Measurements from ENCODE around the gene EPHA1. TPM values are rescaled to one million over a fixed set of nuclear protein-coding genes. Genes with fewer than 3 reads are reported as not detected.

The EPHA1 gene
- total RNA-seq, 6 donors from 2014 or later, result 5.3 to 18.9 (median 13.0) TPM

DNA sequence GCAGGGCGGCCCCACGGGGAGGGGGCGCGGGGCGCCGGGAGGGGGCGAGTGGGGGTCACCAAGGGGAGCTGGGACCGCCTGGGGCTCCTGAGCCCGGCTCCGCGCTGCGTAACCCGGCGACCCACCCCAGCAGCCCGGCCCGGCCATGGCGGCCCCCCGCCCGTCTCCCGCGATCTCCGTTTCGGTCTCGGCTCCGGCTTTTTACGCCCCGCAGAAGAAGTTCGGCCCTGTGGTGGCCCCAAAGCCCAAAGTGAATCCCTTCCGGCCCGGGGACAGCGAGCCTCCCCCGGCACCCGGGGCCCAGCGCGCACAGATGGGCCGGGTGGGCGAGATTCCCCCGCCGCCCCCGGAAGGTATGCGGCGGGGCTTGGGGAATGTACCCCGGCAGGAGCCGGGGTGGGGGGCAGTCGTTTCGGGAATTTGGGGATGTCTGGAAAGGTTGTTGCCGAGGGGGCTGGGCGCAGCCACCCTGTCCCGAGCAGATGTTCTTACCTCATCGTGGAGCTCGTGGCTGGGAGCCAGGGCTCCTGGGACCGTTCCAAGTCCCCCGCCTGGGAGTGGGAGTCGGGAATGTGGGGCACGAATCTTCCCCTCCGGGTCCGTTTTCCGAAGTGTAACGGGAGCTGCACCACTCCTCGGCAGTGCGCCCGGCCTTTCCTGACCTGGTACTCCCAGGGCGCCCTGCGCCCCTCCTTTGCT lies 27.1 kb downstream of the EPHA1 start:
- Histone ChIP-seq H3K27me3 (no peaks in the 10 kb centered on the region), H3K36me3 (peaks cover 0 to 16% (median 2%) of the 10 kb centered on the region in 4 donors), H3K27ac (peak overlapping the region; percentile 97 to 99 (median 98)), H3K4me1 (peaks cover 56 to 82% (median 62%) of the 10 kb centered on the region in 4 donors), H3K4me3 (peak overlapping the region; percentile 89 to 99 (median 95)), H3K9me3 (no peaks in the 10 kb centered on the region)
- DNase-seq (peak; percentile 54 to 94), ATAC-seq (ENCODE audit: low FRiP score in 2 of 2) (peak in 1 of 2 donors; percentile 1)
- TF ChIP-seq POLR2AphosphoS5 (IDR thresholded peaks at IDR 0.05) (peak in 1 of 2 donors; percentile 14), POLR2A (IDR thresholded peaks at IDR 0.05) (no peak)
- 3% methylated on average over 41 of the region's 64 CpGs; no CpG with 5 or more reads in 1 of the 2 donors for WGBS, 2 donors

DNA sequence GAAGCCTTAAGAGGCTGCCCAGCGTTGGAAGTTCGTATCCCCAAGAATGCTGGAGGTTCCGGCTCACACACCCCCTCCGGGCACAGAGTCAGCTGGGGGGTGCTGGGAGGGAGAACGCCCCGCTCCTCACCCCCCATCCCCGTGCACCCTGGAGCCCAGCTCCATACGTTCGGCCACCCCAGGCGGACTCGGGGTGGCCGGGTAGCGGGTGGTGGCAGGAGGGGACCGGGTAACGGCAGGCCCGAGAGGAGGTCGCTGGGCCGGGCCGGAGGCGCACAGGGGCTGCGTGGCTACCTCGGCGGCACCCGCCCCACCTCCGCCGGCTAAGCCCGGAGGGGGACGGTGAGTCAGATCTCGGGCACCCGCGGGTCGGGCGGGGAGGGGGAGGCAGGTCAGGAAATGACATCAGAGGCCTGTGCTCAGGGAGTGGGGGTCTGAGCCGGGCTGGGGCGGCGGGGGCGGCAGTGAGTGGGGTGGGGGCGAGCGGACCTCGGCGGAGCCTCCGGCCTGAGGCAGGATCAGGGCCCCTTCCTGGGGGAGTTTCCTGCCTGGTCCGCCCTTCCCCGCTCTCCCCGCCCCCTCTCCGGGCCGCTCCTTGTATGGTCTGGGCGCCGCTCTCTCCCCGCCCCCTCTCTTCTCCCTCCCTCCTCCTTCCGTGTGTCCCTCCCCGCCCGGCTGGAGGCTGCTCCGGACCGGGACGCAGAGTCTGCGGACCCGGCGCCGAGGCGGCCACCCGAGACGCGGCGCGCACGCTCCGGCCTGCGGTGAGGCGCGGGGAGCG lies 27.8 kb downstream of the EPHA1 start, which contains the start of gene ZYX:
Gene ZYX (plus strand): TSS at position 700 of the 781 bp plus-strand sequence. CDS start 227 bp downstream, outside the sequence.
- DNase-seq (peak; percentile 96), ATAC-seq (ENCODE audit: low FRiP score in 2 of 2) (peak; percentile 89 to 95)
- H3K4me3 ChIP-seq, result peak within 1 kb of the TSS; percentile 93 to 99 (median 98)
- WGBS, 2 donors, result 0% methylated on average over 2 to 28 of the region's 72 CpGs
- H3K4me1 ChIP-seq, result peaks cover 57 to 81% (median 57%) of the 10 kb centered on the region in 4 donors
- H3K9me3 ChIP-seq, result no peaks in the 10 kb centered on the region
- H3K27me3 ChIP-seq, result no peaks in the 10 kb centered on the region
- peak in 3 of 4 donors; percentile 51 to 91 (median 63) for TF ChIP-seq POLR2A (IDR thresholded peaks at IDR 0.05)
- peak; percentile 80 to 84 for TF ChIP-seq POLR2AphosphoS5 (IDR thresholded peaks at IDR 0.05)
- TF ChIP-seq, protein P1, sequence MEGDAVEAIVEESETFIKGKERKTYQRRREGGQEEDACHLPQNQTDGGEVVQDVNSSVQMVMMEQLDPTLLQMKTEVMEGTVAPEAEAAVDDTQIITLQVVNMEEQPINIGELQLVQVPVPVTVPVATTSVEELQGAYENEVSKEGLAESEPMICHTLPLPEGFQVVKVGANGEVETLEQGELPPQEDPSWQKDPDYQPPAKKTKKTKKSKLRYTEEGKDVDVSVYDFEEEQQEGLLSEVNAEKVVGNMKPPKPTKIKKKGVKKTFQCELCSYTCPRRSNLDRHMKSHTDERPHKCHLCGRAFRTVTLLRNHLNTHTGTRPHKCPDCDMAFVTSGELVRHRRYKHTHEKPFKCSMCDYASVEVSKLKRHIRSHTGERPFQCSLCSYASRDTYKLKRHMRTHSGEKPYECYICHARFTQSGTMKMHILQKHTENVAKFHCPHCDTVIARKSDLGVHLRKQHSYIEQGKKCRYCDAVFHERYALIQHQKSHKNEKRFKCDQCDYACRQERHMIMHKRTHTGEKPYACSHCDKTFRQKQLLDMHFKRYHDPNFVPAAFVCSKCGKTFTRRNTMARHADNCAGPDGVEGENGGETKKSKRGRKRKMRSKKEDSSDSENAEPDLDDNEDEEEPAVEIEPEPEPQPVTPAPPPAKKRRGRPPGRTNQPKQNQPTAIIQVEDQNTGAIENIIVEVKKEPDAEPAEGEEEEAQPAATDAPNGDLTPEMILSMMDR (IDR thresholded peaks at IDR 0.05), result no peak
- TF ChIP-seq EP300 (IDR thresholded peaks at IDR 0.05), result peak in 1 of 4 donors; percentile 23
- peak within 1 kb of the TSS; percentile 97 to 99 (median 98) for H3K27ac ChIP-seq
- peaks cover 0 to 16% (median 2%) of the 10 kb centered on the region in 4 donors for H3K36me3 ChIP-seq

DNA sequence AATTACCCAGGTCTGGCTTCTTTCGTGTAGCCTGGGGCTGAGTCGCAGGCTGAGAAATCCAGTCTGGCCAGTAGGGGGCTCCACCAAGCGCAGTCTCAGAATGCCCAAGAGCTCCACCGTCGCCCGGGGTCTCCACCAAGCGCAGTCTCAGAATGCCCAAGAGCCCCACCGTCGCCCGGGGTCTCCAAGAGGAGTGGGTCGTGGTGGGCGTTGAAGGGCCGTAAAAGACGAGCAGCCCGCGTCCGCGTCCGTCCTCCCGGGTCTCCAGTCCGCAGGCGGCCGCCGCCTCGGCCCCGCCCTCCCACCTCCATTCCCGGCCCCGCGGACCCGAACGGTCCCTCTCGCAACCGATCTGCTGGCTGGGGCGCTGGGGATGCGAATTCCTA lies 28.4 kb downstream of the EPHA1 start:
- Histone ChIP-seq H3K27me3 (no peaks in the 10 kb centered on the region), H3K4me3 (peak overlapping the region; percentile 93 to 99 (median 98)), H3K9me3 (no peaks in the 10 kb centered on the region), H3K4me1 (peaks cover 52 to 81% (median 60%) of the 10 kb centered on the region in 4 donors), H3K27ac (peak overlapping the region; percentile 97 to 99 (median 98)), H3K36me3 (peaks cover 0 to 16% (median 2%) of the 10 kb centered on the region in 4 donors)
- DNase-seq (peak; percentile 88 to 94), ATAC-seq (ENCODE audit: low FRiP score in 2 of 2) (peak; percentile 87 to 89)
- 0 to 1% methylated on average over 18 to 29 of the region's 35 CpGs for WGBS, 2 donors
- TF ChIP-seq POLR2AphosphoS5 (IDR thresholded peaks at IDR 0.05), result peak in 1 of 2 donors; percentile 11
- no peak for TF ChIP-seq EP300 (IDR thresholded peaks at IDR 0.05)
- TF ChIP-seq, protein P1 (IDR thresholded peaks at IDR 0.05), result peak; percentile 86 to 96 (median 92)

DNA sequence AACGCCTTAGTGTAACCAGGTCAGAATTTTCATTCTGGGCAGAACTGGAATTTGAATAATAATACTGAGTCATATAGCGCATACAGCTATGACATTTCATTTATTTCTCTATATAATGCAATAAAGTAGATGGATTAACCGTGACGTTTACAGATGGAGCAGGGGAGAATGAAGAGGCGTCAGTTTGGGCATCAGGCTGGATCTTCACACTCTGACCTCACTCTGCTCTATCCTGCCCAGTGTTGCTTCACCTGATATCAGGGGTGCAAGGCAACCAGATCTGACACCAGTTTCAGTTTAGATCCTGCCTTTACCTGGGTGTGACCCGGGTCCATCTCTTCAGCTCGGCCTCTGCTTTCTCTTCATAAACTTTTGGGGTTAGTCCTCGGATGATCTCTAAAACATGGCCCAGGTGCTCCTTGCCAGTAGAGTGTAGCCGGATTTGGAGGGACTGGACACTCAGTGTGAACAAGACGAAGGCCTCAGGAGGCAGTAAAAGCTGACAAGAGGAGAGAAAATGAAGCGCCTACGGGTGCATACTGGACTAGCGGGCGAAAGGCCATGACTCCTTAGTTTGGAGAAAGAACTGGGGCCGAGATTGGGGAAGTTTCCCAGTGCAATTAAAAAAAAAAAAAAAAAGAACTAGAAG lies 28.9 kb downstream of the EPHA1 start:
- Histone ChIP-seq H3K36me3 (peaks cover 0 to 16% (median 2%) of the 10 kb centered on the region in 4 donors), H3K4me1 (peaks cover 52 to 81% (median 59%) of the 10 kb centered on the region in 4 donors), H3K9me3 (no peaks in the 10 kb centered on the region), H3K4me3 (peak overlapping the region in 3 of 4 donors; percentile 93 to 99 (median 97)), H3K27ac (peak overlapping the region; percentile 97 to 99 (median 98)), H3K27me3 (no peaks in the 10 kb centered on the region)
- TF ChIP-seq, protein P1 (IDR thresholded peaks at IDR 0.05), result no peak
- no peak for TF ChIP-seq POLR2A (IDR thresholded peaks at IDR 0.05)
- TF ChIP-seq POLR2AphosphoS5 (IDR thresholded peaks at IDR 0.05), result peak in 1 of 2 donors; percentile 22
- ATAC-seq (ENCODE audit: low FRiP score in 2 of 2), result no peak
- no peak for DNase-seq
- 34 to 37% methylated on average over 15 of the region's 15 CpGs for WGBS, 2 donors
